GM12872 (cell line): ENCODE results near the gene CEACAM6.

Experiments used
- CTCF ChIP-seq: IDR thresholded peaks from 3 replicates; pipeline ENCODE4 v1.5.1; 2011; ENCODE audit warnings: low read depth, mild to moderate bottlenecking, low read length, moderate library complexity; ENCODE audit not compliant: insufficient read depth

The CEACAM6 gene

GRCh38 chr19:41755328-41755913 is at the start of gene CEACAM6:
TSS of gene CEACAM6 (plus strand) at chr19:41755530. CDS start at chr19:41755639, 109 bp downstream.
- TF ChIP-seq CTCF = no peak

- peak; percentile 90 for TF ChIP-seq CTCF
These were observed 48.4 kb upstream of the CEACAM6 start for GRCh38 chr19:41706741-41707501.

GRCh38 chr19:41707502-41707812 is 47.9 kb upstream of the CEACAM6 start:
- no peak; the same call in 2 of the 3 replicates for TF ChIP-seq CTCF

- TF ChIP-seq CTCF = no peak
These were observed 47.4 kb upstream of the CEACAM6 start for GRCh38 chr19:41707871-41708371.

- TF ChIP-seq CTCF = no peak
These were observed 46.8 kb upstream of the CEACAM6 start, which contains the start of gene CEACAM5 for GRCh38 chr19:41708481-41708880. TSS of gene CEACAM5 (plus strand) at chr19:41708626. CDS start at chr19:41708732, 106 bp downstream.

GRCh38 chr19:41709951-41710645 is 45.2 kb upstream of the CEACAM6 start:
- no peak for TF ChIP-seq CTCF
